HepG2 (cell line): ENCODE measurements around the gene CCDC192. TPM values are rescaled to one million over a fixed set of nuclear protein-coding genes. Genes with fewer than 3 reads are reported as not detected.

Experiments used
- ATAC-seq: fragments of 200-7000 bp; cut with Tn5 transposase; 3 replicates; pipeline ENCODE4 v1.9.1; 2020; ENCODE audit warnings: mild to moderate bottlenecking, moderate library complexity
- BruUV-seq: library from RNA; stranded (reverse); fragments of 400-500 nt; replicated peaks from 2 replicates; lab custom pipeline; 2021; lab: Mats Ljungman, UMichigan
- CTCF ChIA-PET: fragments of 300-600 bp; formaldehyde crosslinking; extraction: SDS; loops from one replicate; lab custom pipeline; 2021; ENCODE audit warnings: low total read pairs, inconsistent platforms, low intra/inter-chr PET ratio; lab: Yijun Ruan, JAX
- POLR2A ChIA-PET: fragments of 350-600 bp; sonication (Branson Sonifier 250); formaldehyde crosslinking; loops from one replicate; lab custom pipeline; 2020; ENCODE audit warnings: antibody characterized with exemption, inconsistent platforms; lab: Yijun Ruan, JAX
- DNase-seq: peaks from one replicate; pipeline ENCODE4 v3.0.0-alpha.2; 2015; ENCODE audit warnings: low spot score
- FAIRE-seq: peaks from 3 replicates; lab custom pipeline; 2011; peaks lifted over from hg19 to GRCh38; lab: Jason Lieb, UNC
- H2AFZ ChIP-seq: one replicate; pipeline ENCODE4 v1.6.1; 2011; ENCODE audit warnings: low read length, inconsistent platforms
- H3K27ac ChIP-seq: fragments of 300-600 bp; 3 replicates; pipeline ENCODE4 v1.8.0; 2011; ENCODE audit warnings: mixed run types, mild to moderate bottlenecking, mixed read lengths, low read length, inconsistent platforms; ENCODE audit not compliant: insufficient read depth; ENCODE audit errors: extremely low read length
- H3K27me3 ChIP-seq, 2 experiments: fragments of 200-600 bp in 1 of 2; 2 replicates in 1 of 2; 3 replicates in 1 of 2; pipeline versions ENCODE4 v1.6.0 to v1.8.0; 2011; ENCODE audit warnings: low read length in 2 of 2, mild to moderate bottlenecking in 2 of 2, moderate library complexity in 2 of 2, inconsistent platforms in 1 of 2; ENCODE audit not compliant: insufficient read depth in 2 of 2, control insufficient read depth in 1 of 2
- H3K36me3 ChIP-seq, 2 experiments: fragments of 200-600 bp in 1 of 2; replicated peaks in 1 of 2; 2 replicates in 1 of 2; 3 replicates in 1 of 2; pipeline versions ENCODE4 v1.5.1 to v1.8.0; 2011; ENCODE audit warnings: low read length in 2 of 2, inconsistent platforms in 1 of 2; ENCODE audit not compliant: insufficient read depth in 2 of 2, control insufficient read depth in 1 of 2
- H3K4me1 ChIP-seq: 2 replicates; pipeline ENCODE4 v1.5.1; 2012; ENCODE audit warnings: low read length, inconsistent platforms; ENCODE audit not compliant: insufficient read depth
- H3K4me2 ChIP-seq: 2 replicates; pipeline ENCODE4 v1.6.0; 2011; ENCODE audit warnings: low read depth, low read length, inconsistent platforms
- H3K4me3 ChIP-seq, 3 experiments: fragments of 200-600 bp in 1 of 3; sonication (generic), shearing (Covaris generic) in 1 of 3; replicated peaks in 1 of 3; 2 replicates each; pipeline ENCODE4 v1.5.1; 2011 to 2016; ENCODE audit warnings: low read length in 3 of 3, inconsistent platforms in 2 of 3, low read depth in 2 of 3, mild to moderate bottlenecking in 2 of 3, control low read depth in 1 of 3, mixed read lengths in 1 of 3; ENCODE audit not compliant: insufficient read depth in 1 of 3
- H3K79me2 ChIP-seq: one replicate; pipeline ENCODE4 v1.6.1; 2011; ENCODE audit warnings: low read length, inconsistent platforms; ENCODE audit not compliant: insufficient read depth
- H3K9ac ChIP-seq: 2 replicates; pipeline ENCODE4 v1.6.0; 2011; ENCODE audit warnings: mild to moderate bottlenecking, low read depth, low read length, inconsistent platforms; ENCODE audit not compliant: insufficient read depth
- H3K9me3 ChIP-seq: 2 replicates; pipeline ENCODE4 v1.5.1; 2012; ENCODE audit warnings: mild to moderate bottlenecking, low read length
- H4K20me1 ChIP-seq: 2 replicates; pipeline ENCODE4 v1.6.0; 2011; ENCODE audit warnings: inconsistent platforms, mild to moderate bottlenecking, low read length, moderate library complexity; ENCODE audit not compliant: insufficient read depth
- GATAD2A ChIP-seq: IDR thresholded peaks from 2 replicates; pipeline ENCODE4 v1.6.1; 2016
- NCOA1 ChIP-seq: sonication (generic); formaldehyde crosslinking; IDR thresholded peaks from 2 replicates; pipeline ENCODE4 v1.9.0; 2021; ENCODE audit warnings: missing genetic modification reagents
- ZBTB3 ChIP-seq: sonication (generic); formaldehyde crosslinking; IDR thresholded peaks from 2 replicates; pipeline ENCODE4 v1.4.0; 2020; ENCODE audit warnings: low read depth, mild to moderate bottlenecking, moderate library complexity, missing genetic modification reagents, borderline replicate concordance
- WGBS: methylation state at CpG from one replicate; pipeline ENCODE4 v1.1.6; 2017; ENCODE audit warnings: low lambda C conversion rate; 5-methylcytosine and 5-hydroxymethylcytosine counted together
- in situ Hi-C: cut with HindIII; loops from 2 replicates; pipeline ENCODE4 v1.10.0; 2017; ENCODE audit warnings: low pct_unique_long_range_greater_than_20kb; ENCODE audit not compliant: extremely low pct_ligation_motif_present
- intact Hi-C: fragments of 100-400 bp; cut with micrococcal nuclease; formaldehyde crosslinking; loops from one replicate; pipeline ENCODE4 v1.10.0; 2022; ENCODE audit not compliant: unreplicated experiment
- polyA plus RNA-seq, 8 experiments: library from polyadenylated mRNA; depleted of rRNA in 3 of 8; stranded (reverse) in 7 of 8; unstranded in 1 of 8; fragments of >200 nt; fragmentation: Illumina TruSeq in 4 of 8; extraction: Trizol in 4 of 8; gene quantifications; 2 replicates each; pipeline versions ENCODE4 v1.2.1 to v1.2.3, GENCODE V29; 2011 to 2016; ENCODE audit warnings: low read depth in 4 of 8, missing spikeins in 1 of 8, mixed read lengths in 1 of 8; ENCODE audit not compliant: insufficient read depth in 1 of 8
- total RNA-seq, 5 experiments: library from RNA; depleted of rRNA; stranded (reverse); fragments of >200 nt; fragmentation: Illumina TruSeq; extraction: Trizol; gene quantifications; 2 replicates each; pipeline ENCODE4 v1.2.3, GENCODE V29; 2016; ENCODE audit warnings: low read depth in 1 of 5

Gene CCDC192
- total and polyA plus RNA-seq, 2 of the 13 experiments (the other 11 are each of a cell fraction or from before 2014, with no cell fraction given): not detected

DNA sequence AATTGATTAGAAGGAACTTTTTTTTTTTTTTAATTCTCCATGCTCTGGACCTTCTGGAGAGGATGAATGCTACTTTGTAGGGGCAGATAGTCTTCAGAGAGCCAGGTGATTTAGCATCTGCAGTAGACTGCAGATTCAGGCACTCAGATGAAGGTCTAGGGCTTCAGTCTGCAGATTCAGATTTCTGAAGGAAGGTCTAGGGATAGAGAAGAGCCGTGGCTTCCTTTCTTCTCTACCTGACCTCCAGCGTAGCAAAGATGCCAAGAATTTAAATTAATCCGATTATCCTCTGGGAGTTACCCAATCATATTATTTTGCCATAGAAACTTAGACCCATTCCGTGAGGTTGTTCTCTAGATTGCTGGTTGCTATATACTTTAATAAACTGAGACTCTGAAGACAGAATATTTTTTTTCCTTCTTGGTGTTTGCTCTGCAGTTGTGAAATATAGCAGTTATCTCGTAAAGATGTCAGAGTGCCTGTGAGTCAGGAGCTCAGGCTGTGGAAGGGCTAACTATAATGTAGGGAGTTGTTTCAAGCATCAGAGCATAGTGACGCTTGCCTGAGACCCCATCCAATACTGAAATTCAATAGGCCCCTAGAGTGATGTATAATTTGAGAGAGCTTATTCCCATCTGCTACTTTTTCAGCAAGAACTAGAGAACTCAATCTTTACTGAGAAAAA is 247.7 kb downstream of the CCDC192 start:
- no peak overlapping the region for H3K9ac ChIP-seq
- no peaks in the 10 kb centered on the region for H3K36me3 ChIP-seq
- no peak overlapping the region for H3K4me3 ChIP-seq
- no peak for FAIRE-seq
- H3K27me3 ChIP-seq: no peaks in the 10 kb centered on the region
- H3K9me3 ChIP-seq: no peaks in the 10 kb centered on the region
- H3K27ac ChIP-seq: no peak overlapping the region
- DNase-seq: no peak
- TF ChIP-seq GATAD2A (CRISPR knock-in tag): no peak
- no peak for TF ChIP-seq ZBTB3 (CRISPR knock-in tag)
- ChIA-PET POLR2A (no interaction called here), CTCF (no interaction called here)
- H3K4me2 ChIP-seq: no peak overlapping the region
- no peaks in the 10 kb centered on the region for H4K20me1 ChIP-seq
- no peaks in the 10 kb centered on the region for H3K4me1 ChIP-seq
- 56% methylated on average over 6 of the region's 6 CpGs for WGBS
- no TSS peak for BruUV-seq
- in situ Hi-C loops (no loop called here), intact Hi-C loops (no loop called here)
- H2AFZ ChIP-seq: no peak overlapping the region
- no peak for ATAC-seq
- no peaks in the 10 kb centered on the region for H3K79me2 ChIP-seq

- CTCF ChIA-PET: no interaction called here
These were observed 248.6 kb downstream of the CCDC192 start for GRCh38 chr5:127951791-127952190.

More at GRCh38 chr5:127951791-127952190, 248.6 kb downstream of the CCDC192 start:
- Histone ChIP-seq H3K4me2 (no peak overlapping the region), H3K4me3 (no peak overlapping the region), H3K9me3 (no peaks in the 10 kb centered on the region), H3K4me1 (0 out of 2 replicates have a peak, but pooled peaks cover 2% of the 10 kb centered on the region), H4K20me1 (no peaks in the 10 kb centered on the region), H3K36me3 (no peaks in the 10 kb centered on the region), H3K9ac (no peak overlapping the region), H3K27ac (no peak overlapping the region), H3K27me3 (no peaks in the 10 kb centered on the region), H3K79me2 (no peaks in the 10 kb centered on the region), H2AFZ (no peak overlapping the region)
- DNase-seq (no peak), FAIRE-seq (no peak), ATAC-seq (no peak)
- in situ Hi-C loops: no loop called here
- POLR2A ChIA-PET: no interaction called here
- no peak for TF ChIP-seq NCOA1
- intact Hi-C loops: no loop called here
- no TSS peak for BruUV-seq
- WGBS: 56% methylated on average over 4 of the region's 4 CpGs
